NCI-H1436 (cell line): ENCODE data around the gene POLQ.
"Not testable (repeated sequence)": the region's sequence is repeated elsewhere in the genome, so short reads cannot be mapped to it uniquely, and the experiment has no call there.

ENCODE experiments used
- DNase-seq: peaks from one replicate; lab custom pipeline; 2025; lab: John Stamatoyannopoulos, UW

POLQ gene

GRCh38 chr3:121418182-121418581 lies 127.6 kb downstream of the POLQ start:
- no peak for DNase-seq

- no peak for DNase-seq
These were observed 130.9 kb downstream of the POLQ start for GRCh38 chr3:121414924-121415323.

DNA sequence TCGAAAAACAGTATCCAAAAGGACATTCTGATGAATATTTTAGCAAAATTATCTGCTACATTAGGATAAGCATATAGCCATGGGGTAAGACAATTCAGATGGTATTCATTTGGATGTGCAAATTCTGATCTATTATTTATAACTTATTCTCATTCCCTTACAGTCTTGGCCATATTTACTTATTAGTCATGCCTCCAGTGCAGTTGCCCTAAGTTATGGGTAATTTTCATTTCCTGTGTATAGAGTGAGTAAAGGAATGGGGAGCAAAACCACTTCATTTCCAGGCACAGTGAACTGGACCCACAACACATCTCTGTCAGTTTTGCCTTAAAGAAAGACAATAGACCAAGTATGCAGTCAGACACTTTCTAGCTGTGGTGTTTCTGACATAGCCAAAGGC lies 134.3 kb downstream of the POLQ start:
- no peak for DNase-seq

DNA sequence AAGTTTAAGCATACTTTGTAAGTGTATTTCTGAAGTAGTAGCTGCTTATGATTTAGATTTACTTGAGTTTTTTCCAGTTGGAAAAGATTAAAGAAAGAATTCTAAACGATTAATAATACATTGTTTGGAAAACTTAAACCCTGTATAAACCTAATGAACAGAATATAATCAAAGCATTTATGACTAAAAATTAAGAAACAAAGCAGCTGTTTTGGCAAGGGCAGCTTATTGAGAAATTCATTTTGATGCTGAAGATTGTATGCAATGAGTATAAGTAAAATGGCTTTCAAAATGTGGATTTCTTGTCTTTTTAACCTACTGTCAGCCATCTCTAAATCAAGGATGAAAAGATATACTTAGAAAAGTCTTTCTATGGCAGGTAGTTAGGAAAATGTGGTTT lies 140.2 kb downstream of the POLQ start:
- DNase-seq = no peak

GRCh38 chr3:121399820-121400219 lies 146.0 kb downstream of the POLQ start:
- DNase-seq = no peak

DNA sequence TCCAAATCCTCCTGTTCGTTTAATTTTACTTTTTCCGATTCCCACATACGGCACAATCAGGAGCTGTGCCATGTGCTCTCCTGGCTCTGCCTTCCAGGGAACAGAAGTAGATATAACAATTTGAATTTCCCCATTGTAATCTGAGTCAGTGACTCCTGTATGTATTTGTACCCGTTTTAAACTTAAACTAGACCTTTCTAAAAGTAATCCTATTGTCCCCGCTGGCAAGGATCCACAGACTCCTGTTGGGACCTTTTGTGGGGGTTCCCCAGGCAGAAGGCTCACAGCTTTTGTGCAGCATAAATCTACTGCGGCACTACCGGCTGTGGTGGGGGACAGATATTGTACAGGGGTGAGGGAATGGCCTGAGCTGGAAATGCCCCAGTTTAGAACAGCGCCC lies 147.7 kb downstream of the POLQ start:
- not testable (repeated sequence) for DNase-seq

GRCh38 chr3:121395967-121396366 lies 149.8 kb downstream of the POLQ start:
- DNase-seq = not testable (repeated sequence)

- DNase-seq = not testable (repeated sequence)
These were observed 157.5 kb downstream of the POLQ start for GRCh38 chr3:121388308-121388707.
